ENCODE data around the gene SHISA4. TPM values are rescaled to one million over a fixed set of nuclear protein-coding genes. Genes with fewer than 3 reads are reported as not detected.

SHISA4 gene
- total RNA-seq, 2 donors from 2014 or later, result 0.94 to 0.97 TPM

GRCh38 chr1:201885531-201886075, 3.1 kb upstream of the SHISA4 start:
- DNase-seq, result no peak
- no peak for ATAC-seq (replicated peaks in 1 of 2)
- Mint-ChIP-seq H3K27me3 (ENCODE audit: low read depth) (peaks cover 40% of the 10 kb centered on the region), H3K4me3 (no peak overlapping the region), H3K27ac (no peak overlapping the region), H3K4me1 (ENCODE audit: low read depth) (peaks cover 5% of the 10 kb centered on the region), H3K36me3 (ENCODE audit: insufficient read depth in 2 of 2) (no peaks in the 10 kb centered on the region), H3K9me3 (no peaks in the 10 kb centered on the region)

GRCh38 chr1:201886103-201886885, 2.4 kb upstream of the SHISA4 start:
- H3K4me3 Mint-ChIP-seq, result no peak overlapping the region
- no peaks in the 10 kb centered on the region for H3K9me3 Mint-ChIP-seq
- ATAC-seq (replicated peaks in 1 of 2) (no peak), DNase-seq (no peak)
- peaks cover 45% of the 10 kb centered on the region for H3K27me3 Mint-ChIP-seq (ENCODE audit: low read depth)
- H3K36me3 Mint-ChIP-seq (ENCODE audit: insufficient read depth in 2 of 2), result no peaks in the 10 kb centered on the region
- H3K27ac Mint-ChIP-seq, result no peak overlapping the region
- H3K4me1 Mint-ChIP-seq (ENCODE audit: low read depth), result peaks cover 5% of the 10 kb centered on the region

GRCh38 chr1:201887116-201887866, 1.4 kb upstream of the SHISA4 start:
- no peak for ATAC-seq (replicated peaks in 1 of 2)
- Mint-ChIP-seq H3K4me1 (ENCODE audit: low read depth) (peaks cover 5% of the 10 kb centered on the region), H3K36me3 (ENCODE audit: insufficient read depth in 2 of 2) (no peaks in the 10 kb centered on the region)

GRCh38 chr1:201889090-201889968, 631 bp downstream of the SHISA4 start:
- peak overlapping the region; percentile 69 to 71 for H3K4me3 Mint-ChIP-seq
- ATAC-seq (replicated peaks in 1 of 2) (peak in 1 of 2 donors; percentile 3), DNase-seq (no peak)
- no peaks in the 10 kb centered on the region for H3K36me3 Mint-ChIP-seq (ENCODE audit: insufficient read depth in 2 of 2)
- no peak overlapping the region for H3K27ac Mint-ChIP-seq
- H3K9me3 Mint-ChIP-seq, result no peaks in the 10 kb centered on the region
- peaks cover 59% of the 10 kb centered on the region for H3K27me3 Mint-ChIP-seq (ENCODE audit: low read depth)
- H3K4me1 Mint-ChIP-seq (ENCODE audit: low read depth), result peaks cover 5% of the 10 kb centered on the region

More at GRCh38 chr1:201887116-201887866, 1.4 kb upstream of the SHISA4 start:
- Mint-ChIP-seq H3K27me3 (ENCODE audit: low read depth) (peaks cover 45% of the 10 kb centered on the region), H3K9me3 (no peaks in the 10 kb centered on the region), H3K4me3 (no peak overlapping the region), H3K27ac (no peak overlapping the region)
- no peak for DNase-seq

- Mint-ChIP-seq H3K36me3 (ENCODE audit: insufficient read depth in 2 of 2) (no peaks in the 10 kb centered on the region), H3K27ac (no peak overlapping the region), H3K9me3 (no peaks in the 10 kb centered on the region), H3K4me3 (no peak overlapping the region), H3K27me3 (ENCODE audit: low read depth) (peaks cover 55% of the 10 kb centered on the region), H3K4me1 (ENCODE audit: low read depth) (peaks cover 5% of the 10 kb centered on the region)
- DNase-seq, result no peak
- no peak for ATAC-seq (replicated peaks in 1 of 2)
Observed at GRCh38 chr1:201890223-201890622, 1.5 kb downstream of the SHISA4 start.

GRCh38 chr1:201890806-201891450, 2.2 kb downstream of the SHISA4 start:
- no peaks in the 10 kb centered on the region for H3K36me3 Mint-ChIP-seq (ENCODE audit: insufficient read depth in 2 of 2)
- DNase-seq (no peak), ATAC-seq (replicated peaks in 1 of 2) (no peak)
- H3K27ac Mint-ChIP-seq, result no peak overlapping the region
- peaks cover 52% of the 10 kb centered on the region for H3K27me3 Mint-ChIP-seq (ENCODE audit: low read depth)
- no peaks in the 10 kb centered on the region for H3K9me3 Mint-ChIP-seq
- peaks cover 8% of the 10 kb centered on the region for H3K4me1 Mint-ChIP-seq (ENCODE audit: low read depth)
- H3K4me3 Mint-ChIP-seq, result no peak overlapping the region

GRCh38 chr1:201891451-201892045, 2.9 kb downstream of the SHISA4 start:
- Mint-ChIP-seq H3K4me1 (ENCODE audit: low read depth) (peaks cover 14% of the 10 kb centered on the region), H3K27ac (no peak overlapping the region), H3K27me3 (ENCODE audit: low read depth) (peaks cover 49% of the 10 kb centered on the region), H3K36me3 (ENCODE audit: insufficient read depth in 2 of 2) (no peaks in the 10 kb centered on the region), H3K9me3 (no peaks in the 10 kb centered on the region), H3K4me3 (no peak overlapping the region)
- ATAC-seq (replicated peaks in 1 of 2) (no peak), DNase-seq (no peak)

- H3K27me3 Mint-ChIP-seq (ENCODE audit: low read depth), result peaks cover 42% of the 10 kb centered on the region
- H3K4me1 Mint-ChIP-seq (ENCODE audit: low read depth), result peaks cover 14% of the 10 kb centered on the region
- no peak overlapping the region for H3K4me3 Mint-ChIP-seq
- H3K27ac Mint-ChIP-seq, result no peak overlapping the region
- no peaks in the 10 kb centered on the region for H3K36me3 Mint-ChIP-seq (ENCODE audit: insufficient read depth in 2 of 2)
- H3K9me3 Mint-ChIP-seq, result no peaks in the 10 kb centered on the region
- ATAC-seq (replicated peaks in 1 of 2) (no peak), DNase-seq (no peak)
Observed at GRCh38 chr1:201892211-201892610, 3.5 kb downstream of the SHISA4 start.

GRCh38 chr1:201893431-201893830, 4.7 kb downstream of the SHISA4 start:
- ATAC-seq (replicated peaks in 1 of 2) (no peak), DNase-seq (no peak)
- H3K4me1 Mint-ChIP-seq (ENCODE audit: low read depth), result peaks cover 14% of the 10 kb centered on the region

GRCh38 chr1:201894343-201895119, 5.8 kb downstream of the SHISA4 start:
- ATAC-seq (replicated peaks in 1 of 2), result no peak
- Mint-ChIP-seq H3K27me3 (ENCODE audit: low read depth) (peaks cover 26% of the 10 kb centered on the region), H3K4me1 (ENCODE audit: low read depth) (peaks cover 11% of the 10 kb centered on the region), H3K27ac (no peak overlapping the region), H3K36me3 (ENCODE audit: insufficient read depth in 2 of 2) (no peaks in the 10 kb centered on the region), H3K9me3 (no peaks in the 10 kb centered on the region), H3K4me3 (no peak overlapping the region)
- DNase-seq, result no peak

More at GRCh38 chr1:201893431-201893830, 4.7 kb downstream of the SHISA4 start:
- H3K9me3 Mint-ChIP-seq, result no peaks in the 10 kb centered on the region
- H3K36me3 Mint-ChIP-seq (ENCODE audit: insufficient read depth in 2 of 2), result no peaks in the 10 kb centered on the region
- H3K27ac Mint-ChIP-seq, result no peak overlapping the region
- H3K4me3 Mint-ChIP-seq, result no peak overlapping the region
- H3K27me3 Mint-ChIP-seq (ENCODE audit: low read depth), result peaks cover 30% of the 10 kb centered on the region

- Mint-ChIP-seq H3K9me3 (no peaks in the 10 kb centered on the region), H3K36me3 (ENCODE audit: insufficient read depth in 2 of 2) (no peaks in the 10 kb centered on the region), H3K27me3 (ENCODE audit: low read depth) (peaks cover 22% of the 10 kb centered on the region), H3K27ac (no peak overlapping the region), H3K4me3 (no peak overlapping the region), H3K4me1 (ENCODE audit: low read depth) (peaks cover 9% of the 10 kb centered on the region)
- ATAC-seq (replicated peaks in 1 of 2), result no peak
- no peak for DNase-seq
Observed at GRCh38 chr1:201895120-201895665, 6.5 kb downstream of the SHISA4 start.
